AML-193 (cell line): Measurements from ENCODE around the gene IRF4.

ENCODE experiments used
- DNase-seq, 2 experiments: peaks; one replicate each; lab custom pipeline; 2025; lab: John Stamatoyannopoulos, UW

Gene IRF4

GRCh38 chr6:391559-392440 is at the start of gene IRF4:
TSS of gene IRF4 (plus strand) at chr6:391752. CDS start at chr6:393153, 1,401 bp downstream.
- no peak for DNase-seq

GRCh38 chr6:341914-342831 is 49.4 kb upstream of the IRF4 start:
- DNase-seq = no peak

- no peak for DNase-seq
Observed at GRCh38 chr6:342832-343179, 48.7 kb upstream of the IRF4 start.

DNA sequence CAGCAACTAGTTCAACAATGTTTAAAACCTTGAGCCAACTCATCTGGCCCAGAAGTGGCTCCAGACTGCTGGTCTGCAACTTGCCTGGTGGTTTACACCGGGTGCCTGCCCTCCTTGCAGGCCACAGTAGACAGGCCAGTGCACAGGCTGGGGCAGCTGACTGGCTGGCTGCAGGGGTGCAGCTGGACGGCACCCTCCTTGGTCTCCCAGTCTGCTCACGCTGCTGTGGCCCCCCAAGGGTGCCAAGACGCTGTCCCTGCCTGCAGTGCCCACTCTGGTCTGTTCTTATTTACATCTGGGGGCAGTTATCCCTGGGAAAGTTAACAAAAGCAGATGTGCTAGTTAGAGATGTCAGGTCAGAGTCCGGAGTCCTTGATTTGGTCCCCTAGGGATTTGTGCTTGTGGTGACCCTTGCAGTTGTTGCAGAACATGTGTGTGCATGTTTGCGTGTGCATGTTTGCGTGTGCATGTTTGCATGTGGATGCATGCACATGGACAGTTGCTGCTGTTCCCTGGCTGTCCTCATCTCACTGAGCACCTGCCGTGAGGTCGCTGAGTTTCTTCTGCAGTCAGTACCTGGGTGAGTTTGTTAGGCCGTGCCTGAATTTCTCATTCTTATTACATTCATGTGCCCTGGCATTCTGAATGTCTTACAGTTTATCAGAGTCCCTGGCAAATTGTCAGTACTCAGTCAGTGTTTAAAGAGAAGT is 48.2 kb upstream of the IRF4 start:
- DNase-seq = no peak

DNA sequence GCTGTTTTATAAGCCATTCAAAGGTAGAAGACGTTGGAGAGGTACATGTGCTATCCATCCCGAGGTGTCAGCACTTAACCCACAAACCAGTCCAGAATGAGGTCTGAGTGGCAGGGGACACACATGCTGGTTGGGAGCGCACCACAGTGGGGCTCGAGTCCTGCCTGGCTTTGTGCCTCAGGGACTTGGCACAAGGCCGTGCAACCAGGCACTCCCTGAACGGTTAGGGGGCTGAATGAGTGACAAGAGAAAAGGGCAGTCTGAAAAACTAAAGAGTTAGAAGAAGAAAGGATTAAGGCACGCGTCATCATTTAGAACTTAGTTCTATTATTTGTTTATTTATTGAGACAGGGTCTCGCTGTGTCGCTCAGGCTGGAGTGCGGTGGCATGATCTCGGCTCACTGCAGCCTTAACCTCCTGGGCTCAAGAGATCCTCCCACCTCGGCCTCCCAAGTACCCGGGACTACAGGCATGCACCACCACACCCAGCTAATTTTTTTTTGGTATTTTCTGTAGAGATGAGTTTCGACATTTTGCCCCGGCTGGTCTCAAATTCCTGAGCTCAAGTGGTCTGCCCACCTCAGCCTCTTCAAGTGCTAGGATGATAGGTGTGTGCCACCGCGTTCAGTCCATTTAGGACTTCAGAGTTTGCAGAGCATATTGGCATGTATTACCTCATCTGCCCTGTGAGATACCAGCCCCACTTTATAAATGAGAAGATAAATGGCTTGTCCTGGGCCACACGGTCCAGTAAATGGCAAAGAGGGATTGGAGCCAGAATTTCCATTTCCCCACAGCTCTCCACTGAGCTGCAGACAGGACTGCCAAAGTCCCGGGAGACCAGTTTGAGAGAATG is 47.4 kb upstream of the IRF4 start:
- no peak for DNase-seq

GRCh38 chr6:344816-345340 is 46.7 kb upstream of the IRF4 start:
- no peak for DNase-seq

DNA sequence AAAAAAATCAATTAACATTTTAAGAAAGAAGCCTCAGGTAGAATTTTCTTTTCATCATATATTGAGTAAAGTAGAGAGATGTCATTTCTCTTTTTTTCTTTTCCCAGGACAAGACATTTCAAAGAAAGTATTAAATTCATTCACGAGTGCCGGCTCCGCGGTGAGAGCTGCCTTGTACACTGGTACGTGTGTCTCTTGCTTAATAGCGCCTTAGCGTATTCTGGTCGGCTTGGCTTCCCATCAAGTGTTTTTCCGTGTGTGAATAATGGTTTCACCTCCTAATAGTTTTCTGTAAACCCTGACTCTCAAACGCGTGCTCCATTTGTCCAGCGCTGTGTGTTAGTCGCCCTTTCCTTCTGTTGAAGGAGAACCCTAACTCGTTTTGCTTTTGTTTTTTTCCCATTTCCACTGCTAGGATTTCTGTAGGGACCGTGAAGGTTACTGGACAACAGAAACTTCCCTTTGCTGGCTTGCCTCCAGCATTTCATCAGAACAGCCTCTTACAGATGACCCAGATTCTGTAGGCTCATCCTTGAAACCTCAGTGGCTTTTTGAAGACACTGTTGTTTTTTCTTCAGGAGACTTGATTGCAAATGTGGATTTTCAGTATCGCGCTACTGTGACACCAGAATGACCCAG is 45.7 kb upstream of the IRF4 start:
- DNase-seq = no peak

DNA sequence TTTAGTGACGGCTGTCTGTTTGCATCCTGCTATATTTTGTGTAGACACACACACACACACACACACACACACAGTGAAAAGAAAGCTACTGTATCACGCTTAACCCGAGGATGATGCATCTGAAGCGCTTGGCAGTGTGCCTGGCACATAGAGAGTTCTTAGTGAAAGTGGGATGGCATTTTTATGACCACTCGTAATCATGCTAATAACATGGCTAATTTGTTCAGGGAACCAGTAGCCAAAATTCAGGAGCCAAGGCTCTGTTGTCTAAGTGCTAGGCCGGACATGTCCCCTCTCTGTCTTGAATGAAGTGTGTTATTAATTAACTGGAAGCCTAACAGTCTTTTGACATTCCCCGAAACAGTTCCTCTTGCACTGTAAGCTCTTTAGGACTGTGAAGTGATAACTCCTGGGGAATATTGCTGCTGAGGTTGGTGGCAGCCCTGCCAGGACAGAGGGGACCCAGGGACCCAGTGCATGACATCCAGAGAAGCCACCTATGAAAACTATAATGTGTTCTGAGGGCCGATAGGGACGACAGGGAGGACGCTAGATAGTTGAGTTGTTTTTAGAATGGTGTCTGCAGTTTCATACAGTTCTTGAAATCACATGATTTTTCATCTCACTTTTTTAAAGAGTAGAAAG is 45.0 kb upstream of the IRF4 start:
- no peak for DNase-seq

DNA sequence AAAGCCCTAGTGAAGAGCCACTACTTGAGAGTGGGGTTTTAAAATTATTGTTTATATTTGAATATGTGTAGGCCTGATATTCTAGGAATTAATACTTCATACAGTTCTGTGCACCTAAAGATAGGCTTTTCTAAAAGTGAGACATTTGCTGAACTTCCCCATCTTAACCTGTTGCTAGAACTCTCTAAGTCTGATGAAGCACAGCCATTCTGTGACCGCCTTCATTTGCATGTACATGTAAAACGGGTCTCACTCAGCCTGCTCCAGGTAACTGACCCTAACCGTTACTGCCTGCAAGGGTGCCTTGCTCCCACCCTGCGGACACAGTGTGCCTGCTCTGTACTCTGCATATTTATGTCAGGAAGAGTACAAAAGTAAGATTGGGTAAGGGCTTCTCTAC is 44.3 kb upstream of the IRF4 start:
- no peak for DNase-seq

DNA sequence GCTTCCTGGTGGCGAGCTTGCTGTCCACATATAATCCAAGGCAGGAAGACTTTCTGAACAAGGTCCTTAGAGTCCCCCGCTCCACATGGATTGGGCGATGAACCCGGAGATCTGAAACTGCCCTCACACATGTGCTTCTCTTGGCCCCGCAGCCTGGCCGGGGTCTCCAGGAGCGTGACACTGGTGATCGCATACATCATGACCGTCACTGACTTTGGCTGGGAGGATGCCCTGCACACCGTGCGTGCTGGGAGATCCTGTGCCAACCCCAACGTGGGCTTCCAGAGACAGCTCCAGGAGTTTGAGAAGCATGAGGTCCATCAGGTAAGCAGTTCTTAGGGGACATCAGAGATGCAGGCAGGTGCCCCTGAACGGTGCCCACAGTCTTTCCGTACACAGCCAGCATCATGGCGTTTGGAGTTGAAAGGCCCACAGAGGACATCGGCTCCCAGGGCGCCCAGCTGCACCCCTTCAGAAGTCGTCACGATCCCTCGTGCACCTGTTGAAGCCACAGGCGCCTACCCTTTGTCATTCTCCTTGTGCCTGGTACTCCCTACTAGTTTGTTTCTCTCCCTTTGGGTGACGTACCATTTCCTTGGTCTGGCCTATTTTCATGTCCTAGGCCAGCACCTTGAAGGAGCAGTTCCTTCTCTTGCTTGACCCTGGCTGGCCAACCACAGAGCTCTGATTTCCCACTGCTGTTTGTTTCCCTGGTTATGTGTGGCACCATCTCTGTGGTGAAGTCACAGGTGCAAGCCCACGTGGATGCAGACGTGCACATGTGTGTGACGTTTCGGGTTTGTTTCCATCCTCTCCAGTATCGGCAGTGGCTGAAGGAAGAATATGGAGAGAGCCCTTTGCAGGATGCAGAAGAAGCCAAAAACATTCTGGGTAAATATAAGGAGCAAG is 43.3 kb upstream of the IRF4 start:
- no peak for DNase-seq

GRCh38 chr6:348860-349396 is 42.6 kb upstream of the IRF4 start:
- DNase-seq = no peak

GRCh38 chr6:349491-349921 is 42.0 kb upstream of the IRF4 start:
- DNase-seq = no peak

DNA sequence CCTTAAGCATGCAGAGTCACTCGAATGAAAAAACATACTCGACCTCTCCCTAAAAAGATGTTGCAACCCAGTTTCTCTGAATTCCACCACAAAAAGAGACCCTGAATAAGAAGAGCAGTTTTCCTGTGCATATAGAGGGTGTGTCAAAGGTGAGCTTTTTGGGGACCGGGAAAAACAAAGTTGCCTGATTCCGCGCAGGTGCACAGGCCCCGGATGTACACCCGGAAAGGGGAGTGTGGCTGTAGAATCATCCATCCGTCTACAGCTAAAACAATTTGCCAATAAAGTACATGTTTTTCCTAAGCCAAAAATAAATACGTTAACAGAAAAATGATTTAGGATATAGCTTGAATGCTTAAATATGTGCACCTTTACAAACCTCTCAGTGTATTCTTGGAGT is 41.2 kb upstream of the IRF4 start:
- no peak for DNase-seq

DNA sequence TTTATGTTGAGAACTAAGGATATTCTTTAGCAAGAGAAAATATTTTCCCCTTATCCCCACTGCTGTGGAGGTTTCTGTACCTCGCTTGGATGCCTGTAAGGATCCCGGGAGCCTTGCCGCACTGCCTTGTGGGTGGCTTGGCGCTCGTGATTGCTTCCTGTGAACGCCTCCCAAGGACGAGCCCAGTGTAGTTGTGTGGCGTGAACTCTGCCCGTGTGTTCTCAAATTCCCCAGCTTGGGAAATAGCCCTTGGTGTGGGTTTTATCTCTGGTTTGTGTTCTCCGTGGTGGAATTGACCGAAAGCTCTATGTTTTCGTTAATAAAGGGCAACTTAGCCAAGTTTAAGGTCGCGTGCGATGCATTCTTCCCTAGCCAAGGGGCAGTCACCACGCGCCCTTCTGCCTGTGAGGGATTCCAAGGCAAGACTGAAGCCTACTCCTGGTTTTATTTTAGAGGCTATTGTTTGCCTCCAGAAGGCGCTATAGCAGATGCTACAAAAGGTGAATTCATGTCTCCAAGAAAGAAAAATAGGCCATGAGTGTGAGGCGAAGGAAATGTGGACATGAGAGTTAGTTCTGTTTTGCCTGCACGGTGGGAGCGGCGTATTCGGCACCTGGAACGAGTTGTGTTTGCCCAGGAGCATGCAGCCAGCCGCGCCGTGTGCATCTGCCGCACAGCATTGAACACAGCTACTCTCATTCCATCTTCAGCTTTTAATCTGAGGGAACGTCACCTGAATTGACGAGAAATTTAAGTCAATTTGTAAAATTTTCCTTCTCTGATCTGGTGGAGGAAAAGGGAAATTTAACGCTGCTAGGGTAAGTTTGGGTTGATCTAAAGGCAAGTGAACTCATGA is 40.3 kb upstream of the IRF4 start:
- DNase-seq = no peak

DNA sequence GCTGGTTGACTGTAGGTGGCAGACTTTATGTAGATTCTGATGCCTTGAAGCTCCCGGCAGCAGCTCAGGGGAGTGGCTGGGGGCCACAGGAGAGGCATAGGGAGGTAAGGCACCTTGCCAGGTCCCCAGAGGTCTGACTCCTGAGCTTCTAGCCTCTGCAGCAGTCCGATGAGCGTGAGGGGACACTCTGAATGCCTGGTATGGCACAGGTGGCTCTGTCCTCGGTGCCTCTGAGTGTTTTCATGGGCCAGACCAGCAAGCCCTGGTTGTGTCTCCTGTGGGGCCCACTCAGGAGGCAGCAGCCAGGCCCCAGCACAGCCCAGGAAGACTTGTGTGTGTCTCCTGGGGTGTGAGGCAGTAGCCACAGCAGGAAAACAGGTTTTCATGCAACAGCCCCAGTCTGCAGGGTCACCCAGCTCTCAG is 39.7 kb upstream of the IRF4 start:
- DNase-seq = no peak

DNA sequence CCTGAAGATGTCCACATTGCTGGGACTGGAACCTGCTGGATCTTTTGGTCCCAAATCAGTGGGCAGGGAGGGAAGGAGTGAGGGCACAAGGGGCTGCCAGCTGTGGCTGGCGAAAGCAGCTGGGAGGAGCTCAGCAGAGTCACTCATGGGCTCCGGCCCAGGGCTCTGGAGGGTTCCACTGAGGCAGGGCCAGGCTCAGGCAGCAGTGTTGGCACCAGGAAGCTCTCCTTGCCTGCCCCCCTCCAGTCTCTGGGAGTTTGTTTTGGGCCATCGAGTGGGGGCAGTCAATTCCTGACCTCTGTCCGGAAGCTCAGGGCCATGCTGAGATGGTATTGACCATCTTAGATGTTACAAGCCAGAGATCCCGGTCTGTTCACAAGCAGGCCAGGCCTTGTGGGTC is 39.1 kb upstream of the IRF4 start:
- no peak for DNase-seq

DNA sequence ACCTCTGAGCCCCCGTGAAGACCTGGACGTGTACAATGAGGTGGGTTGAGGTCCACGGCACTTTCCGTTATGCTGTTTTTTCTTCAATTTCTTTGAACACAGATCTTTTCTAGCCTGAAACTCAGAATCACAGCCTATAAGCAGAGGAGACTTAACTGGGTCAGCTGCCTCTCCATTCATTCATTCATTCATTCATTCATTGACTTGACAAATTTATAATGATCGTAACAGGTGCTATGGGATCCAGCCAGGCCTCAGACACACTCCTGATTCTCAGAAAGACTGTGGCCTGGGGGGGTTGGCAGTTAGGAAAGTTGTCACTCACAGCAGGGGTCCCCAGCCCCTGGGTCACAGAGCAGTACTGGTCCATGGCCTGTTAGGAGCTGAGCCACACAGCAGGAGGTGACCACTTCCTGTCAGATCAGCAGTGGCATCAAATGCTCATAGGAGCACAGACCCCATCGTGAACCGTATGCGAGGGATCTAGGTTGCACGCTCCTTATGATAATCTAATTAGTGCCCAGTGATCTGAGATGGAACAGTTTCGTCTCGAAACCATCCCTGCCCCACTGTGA is 38.6 kb upstream of the IRF4 start:
- DNase-seq = no peak
